HG03135 (cell line): ENCODE measurements around the gene PLXNA2.

Source experiments
- ATAC-seq: cut with Tn5 transposase; IDR thresholded peaks from one replicate; pipeline ENCODE4 v1.9.1; 2021; ENCODE audit warnings: mild to moderate bottlenecking, moderate library complexity; ENCODE audit not compliant: unreplicated experiment

PLXNA2 gene

GRCh38 chr1:208183977-208184911, 59.9 kb downstream of the PLXNA2 start:
- ATAC-seq, result no peak

- ATAC-seq, result no peak
Observed at GRCh38 chr1:208182880-208183645, 61.1 kb downstream of the PLXNA2 start.

DNA sequence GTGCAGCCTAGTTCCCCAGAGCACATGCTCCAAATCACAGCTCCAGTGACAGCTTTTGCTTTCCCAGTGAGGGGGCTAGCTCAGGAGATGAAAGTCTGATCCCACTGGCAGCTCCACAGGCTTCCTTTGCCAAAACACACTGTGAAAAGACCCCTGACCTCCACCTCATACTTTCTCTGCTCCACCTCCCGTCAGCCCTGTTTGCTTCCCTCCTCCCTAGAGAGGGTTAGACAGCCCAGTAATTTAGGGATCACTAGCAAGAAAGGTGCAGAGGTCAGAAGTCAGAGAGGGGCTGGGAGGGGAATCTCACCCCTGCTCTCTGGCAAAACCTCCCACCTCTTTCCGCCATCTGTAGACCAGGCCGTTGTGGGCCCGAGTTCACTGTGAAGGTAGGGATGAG, 62.8 kb downstream of the PLXNA2 start:
- no peak for ATAC-seq

GRCh38 chr1:208180421-208180820, 63.8 kb downstream of the PLXNA2 start:
- no peak for ATAC-seq

- ATAC-seq, result no peak
Observed at GRCh38 chr1:208179961-208180409, 64.2 kb downstream of the PLXNA2 start.

DNA sequence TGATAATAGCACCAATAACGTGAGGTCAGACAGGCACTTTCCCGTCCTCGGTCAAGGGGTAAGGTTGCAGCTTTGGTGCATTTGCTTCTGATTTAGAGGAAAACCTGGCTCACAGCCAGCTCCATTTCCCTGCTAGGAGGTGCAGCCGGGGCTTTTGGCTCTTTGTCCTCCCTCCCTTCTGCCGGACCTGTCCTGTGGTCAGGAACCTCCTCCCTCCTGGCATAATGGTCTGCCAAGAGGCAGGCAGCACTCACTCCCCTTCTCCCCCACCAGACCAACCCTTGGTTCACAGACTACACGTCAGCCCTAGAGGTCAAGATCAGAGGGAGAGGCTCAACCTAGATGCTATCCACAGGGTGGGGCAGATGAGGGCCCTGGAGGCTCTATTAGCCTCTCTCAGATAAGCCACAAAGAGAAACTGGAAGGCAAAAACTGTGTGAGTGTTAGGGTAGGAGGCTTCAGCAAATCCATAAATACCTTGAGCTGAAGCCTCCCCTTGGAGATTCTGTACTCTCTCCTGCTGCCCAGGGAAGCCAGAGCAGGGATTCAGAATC, 64.8 kb downstream of the PLXNA2 start:
- ATAC-seq, result no peak

GRCh38 chr1:208178091-208178529, 66.1 kb downstream of the PLXNA2 start:
- ATAC-seq, result no peak

DNA sequence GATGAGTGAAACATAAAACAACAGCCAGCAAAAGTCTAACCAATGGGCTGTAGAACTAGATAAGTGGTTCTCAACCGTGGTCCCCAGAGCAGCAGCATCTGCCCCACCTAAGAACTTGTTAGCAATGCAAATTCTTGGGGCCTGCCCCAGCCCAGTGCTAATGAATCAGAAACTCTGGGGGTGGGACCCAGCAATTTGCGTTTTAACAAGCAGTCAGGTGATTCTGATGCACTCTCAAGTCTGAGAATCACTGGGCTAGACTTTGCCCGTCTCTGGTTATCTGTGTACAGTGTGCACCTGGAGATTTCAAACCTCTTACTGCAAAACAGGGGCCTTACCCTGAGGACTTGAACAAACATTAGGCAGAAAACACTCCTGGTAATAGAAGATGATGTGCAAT, 66.5 kb downstream of the PLXNA2 start:
- ATAC-seq, result no peak

DNA sequence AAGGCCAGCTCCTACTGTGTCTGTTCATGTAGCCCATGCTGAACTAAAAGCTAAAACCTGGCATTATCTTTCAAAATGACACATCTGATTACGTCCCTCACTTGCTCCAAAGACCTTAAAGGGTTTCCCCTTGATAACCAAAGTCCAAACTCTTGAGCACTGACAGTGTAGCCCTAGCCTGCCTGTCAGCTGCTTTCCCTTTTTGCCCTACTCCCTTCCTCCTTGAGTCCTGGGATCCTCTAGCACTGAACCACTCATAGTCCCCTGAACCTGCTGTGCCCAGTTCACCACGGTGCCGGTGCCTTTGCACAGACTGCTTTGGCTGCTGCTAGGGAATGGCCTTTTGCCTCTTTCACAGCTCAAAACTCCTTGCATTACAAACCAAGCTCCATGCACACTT, 67.5 kb downstream of the PLXNA2 start:
- ATAC-seq, result no peak

- no peak for ATAC-seq
Observed at GRCh38 chr1:208175508-208175895, 68.7 kb downstream of the PLXNA2 start.

- ATAC-seq, result no peak
Observed at GRCh38 chr1:208174731-208175507, 69.3 kb downstream of the PLXNA2 start.

DNA sequence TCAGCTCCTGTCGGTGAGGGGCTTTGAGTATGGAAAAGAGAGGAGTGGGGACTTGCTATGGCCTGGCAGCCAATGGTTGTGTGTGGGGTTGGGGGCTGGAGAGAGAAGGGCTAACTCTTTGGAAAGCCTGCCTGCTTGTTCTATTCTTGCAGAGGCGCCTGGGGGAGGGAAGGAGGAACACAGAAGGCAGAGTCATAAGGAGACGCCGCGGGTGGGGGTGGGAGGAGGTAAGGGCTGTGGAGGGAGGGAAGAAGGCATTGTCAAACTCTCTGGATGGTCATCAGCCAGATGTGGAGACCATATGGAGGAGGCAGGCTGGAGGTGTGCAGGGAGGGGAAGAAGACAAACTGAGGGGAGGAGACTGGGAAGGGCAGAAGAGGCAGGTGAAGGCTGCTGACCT, 70.0 kb downstream of the PLXNA2 start:
- no peak for ATAC-seq

GRCh38 chr1:208173749-208174148, 70.4 kb downstream of the PLXNA2 start:
- ATAC-seq, result no peak

DNA sequence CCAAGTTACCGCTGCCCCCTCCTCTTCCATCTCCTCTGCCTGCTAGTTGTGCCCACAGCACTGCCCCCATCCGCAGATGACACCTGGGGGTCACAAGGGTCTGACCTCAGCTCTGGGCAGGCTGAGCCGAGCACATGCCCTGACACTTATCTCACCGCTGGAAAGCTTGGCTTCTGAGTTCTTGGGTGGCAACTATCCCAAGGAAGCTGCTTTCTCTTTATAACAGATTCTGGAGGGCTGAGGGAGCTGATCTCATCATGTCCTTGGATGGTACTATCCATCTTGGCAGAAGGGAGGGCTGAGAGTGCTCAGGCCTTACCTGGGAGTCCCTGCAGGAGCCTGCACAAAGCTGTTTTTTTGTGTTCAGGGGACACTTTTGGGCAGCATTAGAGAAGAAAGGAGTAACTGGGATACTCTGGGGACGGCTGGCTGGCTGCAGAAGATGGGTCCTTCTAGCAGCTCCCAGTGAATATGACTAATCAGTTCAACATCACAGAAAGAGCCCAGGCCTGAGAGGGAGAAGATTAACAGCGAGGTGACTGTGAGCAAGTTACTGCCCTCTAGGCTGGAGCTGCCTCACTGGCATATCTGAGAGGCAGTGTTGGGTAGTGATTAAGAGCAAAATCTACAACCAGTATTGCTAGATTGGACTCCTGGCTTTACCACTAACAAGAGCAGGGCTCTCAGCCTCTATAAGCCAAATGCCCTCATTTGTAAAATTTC, 71.6 kb downstream of the PLXNA2 start:
- no peak for ATAC-seq

GRCh38 chr1:208171616-208172422, 72.4 kb downstream of the PLXNA2 start:
- ATAC-seq, result no peak

DNA sequence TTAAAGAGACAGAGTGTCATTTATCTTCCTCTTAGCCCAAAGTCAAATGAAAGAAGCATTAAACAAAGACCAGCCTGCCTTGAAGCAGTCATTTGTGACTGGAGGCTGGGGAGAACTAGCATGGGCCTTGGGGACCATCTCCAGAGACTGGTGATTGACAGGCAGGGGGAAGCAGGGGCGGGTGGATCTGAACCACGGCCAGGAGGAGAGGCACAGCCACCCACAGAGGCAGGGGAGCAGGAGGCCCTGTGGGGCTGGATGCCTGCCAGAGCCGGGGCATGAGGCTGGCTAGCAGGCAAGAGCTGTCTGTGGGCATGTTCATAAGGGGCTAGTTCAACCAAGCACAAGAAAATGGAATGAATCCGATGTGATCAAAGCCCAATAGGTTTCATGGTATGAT, 73.9 kb downstream of the PLXNA2 start:
- ATAC-seq, result no peak

DNA sequence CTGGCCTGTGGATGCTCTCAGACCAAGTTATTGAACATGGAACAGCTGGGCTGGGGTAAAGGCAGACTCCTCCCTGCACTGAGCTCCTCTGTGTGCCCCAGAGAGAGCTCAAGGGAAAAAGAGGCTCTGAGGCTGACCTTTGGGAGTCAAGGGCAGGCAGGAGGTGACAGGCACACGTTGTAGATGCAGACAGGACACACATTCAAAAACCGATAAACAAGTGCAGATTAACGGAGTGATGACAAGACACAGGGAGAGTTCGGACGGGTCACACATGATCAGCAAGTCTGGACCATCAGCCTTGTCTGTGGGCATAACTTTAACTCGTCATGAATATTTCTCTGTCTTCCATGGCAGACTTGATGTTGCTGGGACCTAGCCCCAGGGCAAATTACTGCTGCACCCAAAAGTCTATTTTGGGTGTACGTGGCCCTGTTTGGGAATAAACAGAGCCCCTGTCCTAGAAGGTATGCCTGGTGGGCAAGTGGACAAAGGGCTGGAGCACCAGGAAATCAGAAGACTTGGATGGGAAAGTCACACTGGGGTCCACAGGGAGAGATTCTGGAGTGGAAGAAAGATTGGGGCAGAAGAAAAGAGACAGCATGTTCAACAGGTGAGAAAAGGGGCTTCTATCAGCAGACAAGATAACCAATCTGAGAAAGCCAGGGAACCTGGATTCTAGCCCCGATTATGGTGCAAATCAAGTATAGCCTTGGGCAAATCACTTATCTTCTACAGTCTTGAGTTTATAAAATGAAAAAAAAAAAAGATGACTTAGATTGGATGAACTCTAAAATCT, 74.9 kb downstream of the PLXNA2 start:
- no peak for ATAC-seq

DNA sequence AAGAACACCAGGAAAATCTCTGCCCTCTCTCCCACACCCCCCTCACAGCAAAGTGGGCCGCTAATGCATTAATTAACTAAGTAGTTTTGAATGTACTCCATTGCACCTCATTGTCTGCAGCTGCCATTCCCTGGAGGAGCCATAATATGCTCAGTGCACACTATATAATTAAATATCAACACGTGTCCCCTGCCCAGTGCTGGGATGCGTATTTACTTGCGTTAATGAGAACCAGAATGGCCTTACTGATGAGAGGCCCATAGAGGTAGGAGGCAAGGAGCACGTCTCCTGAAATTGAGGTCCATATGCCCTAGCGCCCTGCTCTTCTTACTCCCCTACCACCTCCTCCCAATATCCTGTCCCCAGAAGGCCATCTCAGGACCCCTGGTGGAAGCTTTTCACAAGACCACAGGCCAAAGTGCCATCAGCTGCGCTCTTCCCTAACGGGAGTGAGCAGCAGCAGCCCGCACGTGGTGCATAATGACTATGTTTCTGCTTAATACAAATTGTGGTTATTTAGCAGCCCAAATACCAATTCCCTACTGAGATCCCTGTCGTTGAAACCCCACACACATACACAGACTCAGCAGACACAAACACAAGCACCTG, 76.8 kb downstream of the PLXNA2 start:
- no peak for ATAC-seq
